ENCODE data around the gene CYP1B1.
A peak's percentile ranks its signal among the peaks of the same experiment; 100 is the strongest.

The CYP1B1 gene

DNA sequence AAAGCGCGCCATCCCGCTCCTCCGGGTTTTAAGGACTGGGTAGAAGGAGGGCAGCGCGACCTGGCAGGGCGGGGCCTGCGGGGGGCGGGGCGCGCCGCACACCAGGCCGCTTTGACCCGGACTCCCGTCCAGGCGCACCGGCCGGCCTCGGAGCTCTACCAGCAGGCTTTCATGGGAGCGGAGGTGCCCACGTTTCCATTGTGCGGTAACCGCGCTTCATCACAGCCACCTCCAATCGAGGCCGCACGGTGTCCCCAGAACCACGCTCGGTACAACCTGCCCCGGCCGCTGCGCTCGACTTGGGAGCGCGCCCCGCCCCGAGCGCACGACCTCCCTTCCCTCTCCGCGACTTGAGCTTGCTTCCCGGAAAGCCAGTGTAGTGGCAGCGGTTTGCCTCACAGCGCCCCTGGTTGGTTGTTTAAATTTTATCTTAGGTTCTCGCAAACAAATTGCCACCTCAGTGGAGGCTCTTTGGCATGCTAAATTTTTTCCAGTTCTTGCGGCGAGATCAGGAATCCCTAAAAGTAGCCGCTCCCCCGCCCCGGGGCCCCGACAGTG, 280 bp upstream of the CYP1B1 start:
- Histone ChIP-seq H3K27me3 (ENCODE audit: insufficient read depth, poor library complexity, severe bottlenecking) (peaks cover 43% of the 10 kb centered on the region), H3K9me3 (ENCODE audit: severe bottlenecking) (no peaks in the 10 kb centered on the region), H3K4me1 (ENCODE audit: insufficient read depth, poor library complexity, severe bottlenecking) (no peaks in the 10 kb centered on the region), H3K36me3 (ENCODE audit: low read depth) (no peaks in the 10 kb centered on the region), H3K27ac (ENCODE audit: poor library complexity, severe bottlenecking) (no peak overlapping the region), H3K4me3 (ENCODE audit: severe bottlenecking) (peak overlapping the region; percentile 35)
- peak; percentile 70 for DNase-seq (ENCODE audit: low spot score)
- ATAC-seq (ENCODE audit: low read depth), result peak; percentile 74
- TF ChIP-seq, protein P1, sequence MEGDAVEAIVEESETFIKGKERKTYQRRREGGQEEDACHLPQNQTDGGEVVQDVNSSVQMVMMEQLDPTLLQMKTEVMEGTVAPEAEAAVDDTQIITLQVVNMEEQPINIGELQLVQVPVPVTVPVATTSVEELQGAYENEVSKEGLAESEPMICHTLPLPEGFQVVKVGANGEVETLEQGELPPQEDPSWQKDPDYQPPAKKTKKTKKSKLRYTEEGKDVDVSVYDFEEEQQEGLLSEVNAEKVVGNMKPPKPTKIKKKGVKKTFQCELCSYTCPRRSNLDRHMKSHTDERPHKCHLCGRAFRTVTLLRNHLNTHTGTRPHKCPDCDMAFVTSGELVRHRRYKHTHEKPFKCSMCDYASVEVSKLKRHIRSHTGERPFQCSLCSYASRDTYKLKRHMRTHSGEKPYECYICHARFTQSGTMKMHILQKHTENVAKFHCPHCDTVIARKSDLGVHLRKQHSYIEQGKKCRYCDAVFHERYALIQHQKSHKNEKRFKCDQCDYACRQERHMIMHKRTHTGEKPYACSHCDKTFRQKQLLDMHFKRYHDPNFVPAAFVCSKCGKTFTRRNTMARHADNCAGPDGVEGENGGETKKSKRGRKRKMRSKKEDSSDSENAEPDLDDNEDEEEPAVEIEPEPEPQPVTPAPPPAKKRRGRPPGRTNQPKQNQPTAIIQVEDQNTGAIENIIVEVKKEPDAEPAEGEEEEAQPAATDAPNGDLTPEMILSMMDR (IDR thresholded peaks at IDR 0.05; ENCODE audit: poor library complexity, severe bottlenecking), result peak; percentile 69

DNA sequence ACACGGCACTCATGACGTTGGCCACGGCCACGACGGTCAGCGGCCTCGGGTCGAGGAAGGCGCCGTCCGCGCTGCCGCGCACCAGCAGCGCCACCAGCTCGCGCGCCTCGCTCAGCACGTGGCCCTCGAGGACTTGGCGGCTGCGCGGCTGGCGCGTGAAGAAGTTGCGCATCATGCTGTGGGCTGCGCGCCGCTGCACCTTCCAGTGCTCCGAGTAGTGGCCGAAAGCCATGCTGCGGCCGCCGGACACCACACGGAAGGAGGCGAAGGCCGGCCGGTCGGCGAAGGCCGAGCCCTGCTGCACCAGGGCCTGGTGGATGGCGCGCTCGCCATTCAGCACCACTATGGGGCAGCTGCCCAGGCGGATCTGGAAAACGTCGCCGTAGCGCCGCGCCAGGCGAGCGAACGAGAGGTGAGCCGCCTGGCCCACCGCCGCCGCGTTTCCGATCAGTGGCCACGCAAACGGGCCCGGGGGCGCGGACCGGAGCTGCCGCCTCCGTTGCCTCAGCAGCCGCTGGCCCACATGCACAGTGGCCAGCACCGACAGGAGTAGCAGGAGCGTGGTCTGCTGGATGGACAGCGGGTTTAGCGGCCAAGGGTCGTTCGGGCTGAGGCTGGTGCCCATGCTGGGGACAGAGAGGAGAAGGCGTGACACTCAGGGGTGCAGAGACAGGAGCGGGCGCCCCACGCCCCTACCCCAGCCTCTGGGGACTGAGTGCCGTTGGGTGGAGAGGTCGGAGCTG, 1.0 kb downstream of the CYP1B1 start:
- Histone ChIP-seq H3K27ac (ENCODE audit: poor library complexity, severe bottlenecking) (no peak overlapping the region), H3K9me3 (ENCODE audit: severe bottlenecking) (no peaks in the 10 kb centered on the region), H3K4me3 (ENCODE audit: severe bottlenecking) (no peak overlapping the region), H3K27me3 (ENCODE audit: insufficient read depth, poor library complexity, severe bottlenecking) (peaks cover 43% of the 10 kb centered on the region), H3K36me3 (ENCODE audit: low read depth) (no peaks in the 10 kb centered on the region), H3K4me1 (ENCODE audit: insufficient read depth, poor library complexity, severe bottlenecking) (no peaks in the 10 kb centered on the region)
- DNase-seq (ENCODE audit: low spot score), result no peak
- peak; percentile 13; the same call in 1 of the 3 replicates for ATAC-seq (ENCODE audit: low read depth)
- TF ChIP-seq, protein P1 (IDR thresholded peaks at IDR 0.05; ENCODE audit: poor library complexity, severe bottlenecking), result no peak

DNA sequence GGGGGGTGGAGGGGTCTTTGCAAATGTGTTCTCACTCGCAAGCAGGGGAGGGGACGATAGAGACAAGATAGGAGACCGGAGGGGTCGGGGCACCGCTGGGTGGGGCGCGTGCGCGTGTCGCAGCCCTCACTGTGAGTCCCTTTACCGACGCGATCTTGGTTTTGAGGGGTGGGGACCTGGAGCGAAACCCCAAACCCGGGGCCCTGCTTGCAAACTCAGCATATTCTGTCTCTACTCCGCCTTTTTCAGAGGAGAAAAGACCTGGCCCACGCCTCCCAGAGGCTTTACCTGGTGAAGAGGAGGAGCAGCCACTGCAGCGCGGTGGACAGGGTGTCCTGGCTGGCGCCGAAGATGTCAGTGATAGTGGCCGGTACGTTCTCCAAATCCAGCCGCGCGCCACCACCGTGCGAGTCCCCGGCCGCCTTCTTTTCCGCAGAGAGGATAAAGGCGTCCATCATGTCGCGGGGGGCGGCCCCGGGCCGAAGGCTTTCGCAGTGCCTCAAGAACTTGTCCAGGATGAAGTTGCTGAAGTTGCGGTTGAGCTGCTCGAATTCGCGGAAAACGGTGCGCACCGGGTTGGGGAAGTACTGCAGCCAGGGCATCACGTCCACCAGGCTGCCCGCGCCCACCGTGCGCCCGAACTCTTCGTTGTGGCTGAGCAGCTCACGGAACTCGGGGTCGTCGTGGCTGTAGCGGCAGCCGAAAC, 1.7 kb downstream of the CYP1B1 start:
- Histone ChIP-seq H3K27me3 (ENCODE audit: insufficient read depth, poor library complexity, severe bottlenecking) (peaks cover 43% of the 10 kb centered on the region), H3K9me3 (ENCODE audit: severe bottlenecking) (no peaks in the 10 kb centered on the region), H3K4me1 (ENCODE audit: insufficient read depth, poor library complexity, severe bottlenecking) (no peaks in the 10 kb centered on the region), H3K36me3 (ENCODE audit: low read depth) (no peaks in the 10 kb centered on the region), H3K27ac (ENCODE audit: poor library complexity, severe bottlenecking) (no peak overlapping the region), H3K4me3 (ENCODE audit: severe bottlenecking) (no peak overlapping the region)
- ATAC-seq (ENCODE audit: low read depth) (peak; percentile 7; the same call in 1 of the 3 replicates), DNase-seq (ENCODE audit: low spot score) (no peak)
- TF ChIP-seq, protein P1 (IDR thresholded peaks at IDR 0.05; ENCODE audit: poor library complexity, severe bottlenecking), result no peak

DNA sequence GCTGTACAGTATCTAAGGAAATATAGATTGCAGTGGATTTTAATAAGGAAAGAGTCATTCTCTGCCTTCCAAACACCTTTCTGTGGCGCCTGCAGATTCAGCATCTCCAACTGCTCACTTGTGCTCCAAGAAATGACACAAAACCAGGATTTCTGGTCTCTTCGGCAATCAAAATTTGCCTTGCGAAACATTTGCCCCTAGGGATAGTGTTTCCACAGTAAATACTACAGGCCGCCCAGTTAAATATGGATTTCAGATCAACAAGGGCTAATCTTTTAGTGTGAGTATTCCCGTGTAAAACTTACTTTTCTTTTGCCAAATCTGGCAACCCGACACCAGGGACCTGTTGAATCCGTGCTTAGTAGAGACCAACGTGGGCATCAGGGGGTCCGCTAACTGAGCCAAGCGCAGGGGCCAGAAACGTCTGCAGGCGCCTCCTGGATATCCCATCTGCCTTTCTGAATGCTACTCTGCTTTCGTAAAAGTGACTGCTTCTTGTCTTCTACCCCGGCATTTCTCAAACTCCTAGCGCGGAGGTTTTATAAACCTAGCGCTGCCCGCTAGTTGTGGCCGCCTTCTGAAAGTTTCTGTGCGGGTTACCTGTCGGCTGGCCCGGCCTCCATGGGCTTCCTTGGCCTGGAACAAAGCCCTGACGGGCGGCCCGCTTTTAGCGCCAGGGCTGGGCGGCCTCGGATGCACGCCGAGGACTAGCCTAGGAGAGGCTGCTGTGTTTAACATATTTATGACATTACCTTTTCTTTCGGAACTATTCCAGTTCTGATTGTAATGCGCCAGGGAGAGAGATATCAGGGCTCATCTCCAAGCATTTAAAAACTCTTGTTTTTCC, 2.5 kb downstream of the CYP1B1 start:
- no peak for ATAC-seq (ENCODE audit: low read depth)
- H3K27ac ChIP-seq (ENCODE audit: poor library complexity, severe bottlenecking), result no peak overlapping the region
- H3K36me3 ChIP-seq (ENCODE audit: low read depth), result no peaks in the 10 kb centered on the region
- peak overlapping the region; percentile 4 for H3K4me3 ChIP-seq (ENCODE audit: severe bottlenecking)
- H3K27me3 ChIP-seq (ENCODE audit: insufficient read depth, poor library complexity, severe bottlenecking), result peaks cover 43% of the 10 kb centered on the region
- DNase-seq (ENCODE audit: low spot score), result no peak
- H3K4me1 ChIP-seq (ENCODE audit: insufficient read depth, poor library complexity, severe bottlenecking), result no peaks in the 10 kb centered on the region
- no peaks in the 10 kb centered on the region for H3K9me3 ChIP-seq (ENCODE audit: severe bottlenecking)
- TF ChIP-seq, protein P1 (IDR thresholded peaks at IDR 0.05; ENCODE audit: poor library complexity, severe bottlenecking), result no peak

All from RWPE2 (cell line).